Activated T-helper 1 cell treated with anti-CD3 and anti-CD28 coated beads, Interleukin-12 subunit alpha, Interleukin-12 subunit beta, Interleukin-2, Interleukin-4 antibody, amounts not matched to agents 30 ng/mL and 10 ng/mL and 1 ng/mL, durations not matched to agents 14 hours and 24 hours and 36 hours (primary cell): ENCODE data around the gene RAB3D. TPM values are rescaled to one million over a fixed set of nuclear protein-coding genes. Genes with fewer than 3 reads are reported as not detected.
A peak's percentile ranks its signal among the peaks of the same experiment; 100 is the strongest.
"Not testable (repeated sequence)": the region's sequence is repeated elsewhere in the genome, so short reads cannot be mapped to it uniquely, and the experiment has no call there.

Source experiments
- DNase-seq: peaks from one replicate; pipeline ENCODE4 v3.0.0; 2021; ENCODE audit warnings: low spot score
- H3K27ac Mint-ChIP-seq: one replicate; pipeline ENCODE4 v1.8.0; 2021; ENCODE audit warnings: mild to moderate bottlenecking, mixed read lengths
- H3K27me3 Mint-ChIP-seq: one replicate; pipeline ENCODE4 v1.8.0; 2022; ENCODE audit warnings: mild to moderate bottlenecking, moderate library complexity, mixed read lengths; ENCODE audit not compliant: insufficient read depth
- H3K36me3 Mint-ChIP-seq: one replicate; pipeline ENCODE4 v1.8.0; 2021; ENCODE audit warnings: low read depth, mixed read lengths
- H3K4me1 Mint-ChIP-seq: one replicate; pipeline ENCODE4 v1.8.0; 2021; ENCODE audit warnings: low read depth, mixed read lengths
- H3K4me3 Mint-ChIP-seq: one replicate; pipeline ENCODE4 v1.8.0; 2021; ENCODE audit warnings: mild to moderate bottlenecking, moderate library complexity, mixed read lengths
- H3K9me3 Mint-ChIP-seq: one replicate; pipeline ENCODE4 v1.8.0; 2021; ENCODE audit warnings: mixed read lengths
- intact Hi-C: fragments of 100-400 bp; cut with micrococcal nuclease; formaldehyde crosslinking; loops from one replicate; pipeline ENCODE4 v1.15.1; 2024
- total RNA-seq: library from RNA; stranded (reverse); gene quantifications from 2 replicates; pipeline ENCODE4 v1.2.3, GENCODE V29; 2022

RAB3D gene
- total RNA-seq, 1 donor from 2014 or later, result 6.9 TPM

GRCh38 chr19:11361771-11362731 is 22.6 kb upstream of the RAB3D start:
- H3K4me3 Mint-ChIP-seq, result no peak overlapping the region
- peaks cover 6% of the 10 kb centered on the region for H3K27me3 Mint-ChIP-seq
- no peak for DNase-seq
- intact Hi-C loops, result no loop called here
- no peaks in the 10 kb centered on the region for H3K36me3 Mint-ChIP-seq
- no peaks in the 10 kb centered on the region for H3K9me3 Mint-ChIP-seq
- no peaks in the 10 kb centered on the region for H3K4me1 Mint-ChIP-seq
- H3K27ac Mint-ChIP-seq, result no peak overlapping the region

DNA sequence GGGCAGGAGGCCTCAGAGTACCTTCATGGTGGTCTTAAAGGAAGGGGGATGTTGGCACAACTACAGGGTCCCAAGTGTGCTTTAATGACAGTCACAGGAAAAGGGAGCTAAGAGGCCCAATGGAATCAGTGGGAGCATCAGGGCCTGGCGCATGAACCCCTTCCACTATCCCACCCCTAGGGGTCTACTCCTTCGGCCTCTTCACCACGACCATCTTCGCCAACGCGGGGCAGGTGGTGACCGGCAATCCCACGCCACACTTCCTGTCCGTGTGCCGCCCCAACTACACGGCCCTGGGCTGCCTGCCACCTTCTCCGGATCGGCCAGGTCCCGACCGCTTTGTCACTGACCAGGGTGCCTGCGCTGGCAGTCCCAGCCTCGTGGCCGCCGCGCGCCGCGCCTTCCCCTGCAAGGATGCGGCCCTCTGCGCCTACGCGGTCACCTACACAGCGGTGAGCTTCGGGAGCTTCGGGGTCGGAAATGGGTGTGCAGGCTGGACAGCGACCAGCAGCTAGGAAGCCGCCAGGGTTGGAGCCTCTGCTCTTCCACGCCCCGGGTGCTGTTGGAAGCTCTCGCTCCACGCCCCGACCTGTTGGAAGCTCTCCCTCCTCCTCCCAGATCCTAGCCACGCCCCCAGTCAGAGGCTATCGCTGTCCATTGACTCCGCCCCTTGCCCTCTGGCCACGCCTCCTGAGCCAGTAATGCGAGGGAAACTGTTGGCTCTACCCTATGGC is 21.7 kb upstream of the RAB3D start:
- peaks cover 4% of the 10 kb centered on the region for H3K4me1 Mint-ChIP-seq
- no peaks in the 10 kb centered on the region for H3K36me3 Mint-ChIP-seq
- H3K27me3 Mint-ChIP-seq, result peaks cover 11% of the 10 kb centered on the region
- H3K9me3 Mint-ChIP-seq, result no peaks in the 10 kb centered on the region
- no peak overlapping the region for H3K4me3 Mint-ChIP-seq
- no peak overlapping the region for H3K27ac Mint-ChIP-seq
- no peak for DNase-seq
- intact Hi-C loops, result no loop called here

GRCh38 chr19:11359421-11359820 is 20.0 kb upstream of the RAB3D start:
- H3K4me3 Mint-ChIP-seq, result no peak overlapping the region
- H3K36me3 Mint-ChIP-seq, result no peaks in the 10 kb centered on the region
- H3K4me1 Mint-ChIP-seq, result peaks cover 11% of the 10 kb centered on the region
- intact Hi-C loops, result no loop called here
- no peak for DNase-seq
- no peaks in the 10 kb centered on the region for H3K9me3 Mint-ChIP-seq
- H3K27ac Mint-ChIP-seq, result no peak overlapping the region
- H3K27me3 Mint-ChIP-seq, result peaks cover 15% of the 10 kb centered on the region

DNA sequence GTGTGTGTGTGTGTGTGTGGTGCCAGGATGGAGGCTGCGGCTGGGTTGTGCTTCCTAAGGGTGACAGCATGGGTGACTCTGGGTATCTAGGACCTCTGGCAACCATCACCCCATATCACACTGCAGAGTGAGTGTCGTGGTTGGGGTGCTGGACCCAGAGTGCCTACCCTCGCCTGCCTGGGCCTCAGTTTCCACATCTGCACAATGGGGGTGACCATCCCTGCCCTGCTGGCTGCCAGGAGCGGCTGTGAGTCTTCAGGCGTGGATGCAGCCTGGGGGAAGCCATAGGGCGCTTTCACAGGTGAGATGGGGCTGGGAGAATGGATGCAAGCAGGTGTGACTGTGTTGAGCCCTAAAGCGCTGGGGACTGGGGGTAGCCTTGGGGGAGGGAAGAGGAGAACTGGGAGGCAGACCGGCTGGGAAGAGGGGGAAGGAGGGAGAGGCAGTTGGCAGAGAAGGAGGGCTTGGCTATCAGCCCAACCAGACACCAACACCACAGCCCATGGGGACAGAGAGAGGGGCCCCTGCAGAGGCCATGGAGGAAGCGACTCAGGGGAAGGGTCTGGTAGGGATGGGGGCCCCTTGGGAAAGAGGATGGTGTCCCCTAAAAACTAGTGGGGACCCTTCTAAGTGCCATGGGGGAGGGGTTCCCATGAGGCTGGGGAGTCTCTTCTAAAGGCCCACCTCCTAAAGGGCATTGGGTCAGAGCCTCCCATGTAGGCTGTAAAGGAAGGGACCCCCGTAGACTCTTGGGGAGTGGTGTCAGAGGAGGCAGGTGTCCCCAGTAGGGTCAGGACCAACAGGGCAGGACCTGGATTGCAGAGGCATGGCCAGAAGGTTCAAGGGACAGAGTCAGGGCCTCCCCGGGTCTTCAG is 17.5 kb upstream of the RAB3D start:
- Mint-ChIP-seq H3K4me1 (peaks cover 11% of the 10 kb centered on the region), H3K4me3 (no peak overlapping the region), H3K9me3 (no peaks in the 10 kb centered on the region)

GRCh38 chr19:11356074-11356397 is 16.6 kb upstream of the RAB3D start:
- Mint-ChIP-seq H3K4me3 (peak overlapping the region; percentile 67), H3K4me1 (peaks cover 11% of the 10 kb centered on the region), H3K9me3 (no peaks in the 10 kb centered on the region), H3K27ac (no peak overlapping the region), H3K27me3 (peaks cover 15% of the 10 kb centered on the region), H3K36me3 (no peaks in the 10 kb centered on the region)
- intact Hi-C loops, result no loop called here
- DNase-seq, result no peak

More for the DNA sequence above, 17.5 kb upstream of the RAB3D start:
- Mint-ChIP-seq H3K27me3 (peaks cover 15% of the 10 kb centered on the region), H3K36me3 (no peaks in the 10 kb centered on the region), H3K27ac (no peak overlapping the region)
- intact Hi-C loops, result no loop called here
- DNase-seq, result no peak

GRCh38 chr19:11355160-11356073 is 16.0 kb upstream of the RAB3D start, which contains the start of gene PLPPR2:
Gene PLPPR2 (plus strand): TSS chr19:11355432. CDS start chr19:11357674, 2,242 bp downstream.
- Mint-ChIP-seq H3K4me1 (peaks cover 11% of the 10 kb centered on the region), H3K27me3 (peaks cover 15% of the 10 kb centered on the region)
- intact Hi-C loops, result loop anchor here (1.0 kb wide), 4 partner anchors 9 to 174 kb away; partner anchors contain the start of genes CCDC159, ECSIT, RAB3D and TMEM205

GRCh38 chr19:11354102-11354501 is 14.6 kb upstream of the RAB3D start:
- intact Hi-C loops, H3K9me3 Mint-ChIP-seq, H3K27ac Mint-ChIP-seq, H3K36me3 Mint-ChIP-seq, H3K4me3 Mint-ChIP-seq, DNase-seq: not testable (repeated sequence)
- peaks cover 15% of the 10 kb centered on the region for H3K27me3 Mint-ChIP-seq
- H3K4me1 Mint-ChIP-seq, result peaks cover 11% of the 10 kb centered on the region

More at GRCh38 chr19:11355160-11356073, 16.0 kb upstream of the RAB3D start, which contains the start of gene PLPPR2:
- Mint-ChIP-seq H3K36me3 (no peaks in the 10 kb centered on the region), H3K4me3 (peak within 1 kb of the TSS; percentile 67), H3K27ac (no peak within 1 kb of the TSS), H3K9me3 (no peaks in the 10 kb centered on the region)
- peak; percentile 79 for DNase-seq

- no peaks in the 10 kb centered on the region for H3K27me3 Mint-ChIP-seq
- intact Hi-C loops, result loop anchor here (5.0 kb wide), 1 partner anchor 57 kb away; no protein-coding TSS in a partner anchor
- peaks cover 27% of the 10 kb centered on the region for H3K4me1 Mint-ChIP-seq
- no peak overlapping the region for H3K27ac Mint-ChIP-seq
- no peak overlapping the region for H3K4me3 Mint-ChIP-seq
- H3K9me3 Mint-ChIP-seq, result peaks cover 10% of the 10 kb centered on the region
- peaks cover 5% of the 10 kb centered on the region for H3K36me3 Mint-ChIP-seq
- no peak for DNase-seq
Measured at GRCh38 chr19:11349171-11349570, 9.7 kb upstream of the RAB3D start.

DNA sequence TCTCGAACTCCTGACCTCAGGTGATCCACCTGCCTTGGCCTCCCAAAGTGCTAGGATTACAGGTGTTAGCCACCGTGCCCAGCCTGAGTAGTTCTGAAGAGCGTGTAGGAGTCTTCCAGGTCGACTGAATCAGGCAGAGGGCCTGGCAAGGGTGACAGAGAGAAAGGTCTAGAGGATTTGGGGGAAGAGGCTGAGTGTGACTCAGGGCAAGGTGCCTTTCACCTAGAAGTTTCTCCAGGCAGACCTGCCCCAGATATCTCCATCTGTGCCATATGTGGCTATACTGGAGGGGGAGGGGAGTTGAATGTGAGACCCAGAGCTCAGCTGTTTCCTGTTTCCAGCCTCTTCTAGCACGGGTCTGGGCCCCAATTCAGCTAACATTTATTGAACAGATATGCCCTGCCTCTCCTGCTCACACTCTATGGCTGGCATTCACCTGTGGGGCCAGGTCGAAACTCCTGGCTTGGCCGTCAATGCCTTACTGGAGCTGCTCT is 8.1 kb upstream of the RAB3D start:
- Mint-ChIP-seq H3K36me3 (peaks cover 5% of the 10 kb centered on the region), H3K27ac (no peak overlapping the region), H3K4me3 (peak overlapping the region; percentile 60), H3K9me3 (peaks cover 10% of the 10 kb centered on the region), H3K4me1 (peaks cover 28% of the 10 kb centered on the region), H3K27me3 (no peaks in the 10 kb centered on the region)
- intact Hi-C loops, result loop anchor here (2.0 to 5.0 kb wide), 2 partner anchors 55 to 135 kb away; no protein-coding TSS in a partner anchor
- no peak for DNase-seq

GRCh38 chr19:11346104-11346940 is 6.9 kb upstream of the RAB3D start, which contains the start of the genes CCDC159 and TMEM205:
Gene CCDC159 (plus strand): TSS chr19:11346519. CDS start chr19:11346607, 88 bp downstream.
Gene TMEM205 (minus strand): TSS chr19:11346268. CDS start chr19:11345619, 649 bp downstream.
- H3K36me3 Mint-ChIP-seq, result peaks cover 5% of the 10 kb centered on the region
- H3K4me1 Mint-ChIP-seq, result peaks cover 28% of the 10 kb centered on the region
- peaks cover 10% of the 10 kb centered on the region for H3K9me3 Mint-ChIP-seq
- H3K4me3 Mint-ChIP-seq, result peak within 1 kb of the TSS; percentile 89
- no peaks in the 10 kb centered on the region for H3K27me3 Mint-ChIP-seq
- intact Hi-C loops, result loop anchor here (1.0 to 5.0 kb wide), 8 partner anchors 9 to 191 kb away; partner anchors contain the start of genes ODAD3, PLPPR2, PRKCSH and SPC24
- H3K27ac Mint-ChIP-seq, result peak within 1 kb of the TSS; percentile 93
- DNase-seq, result peak; percentile 98
